ENCODE data around the gene KERA.
A peak's percentile ranks its signal among the peaks of the same experiment; 100 is the strongest.

The KERA gene

DNA sequence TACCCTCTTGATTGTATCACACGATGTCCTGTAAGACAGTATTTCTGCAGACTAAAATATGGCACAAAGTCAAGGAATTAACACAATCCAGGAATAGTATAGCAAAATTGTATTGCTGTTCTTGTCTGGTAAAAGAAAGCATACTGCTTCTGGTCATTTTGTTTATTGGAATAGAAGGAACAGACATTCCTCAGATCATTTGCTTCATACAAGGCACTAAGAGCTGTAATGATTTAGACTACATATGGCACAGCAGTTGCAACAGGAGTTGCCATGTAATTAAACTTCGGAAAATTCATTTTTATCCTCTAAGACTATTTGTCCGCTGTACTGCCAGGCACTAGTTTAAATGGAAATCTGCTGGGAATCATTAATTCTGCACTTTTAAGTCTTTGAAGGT lies 7.6 kb upstream of the KERA start:
- H3K4me1 ChIP-seq (ENCODE audit: control insufficient read depth, insufficient read depth, low read depth, low read length) = no peaks in the 10 kb centered on the region
- no peak overlapping the region for H3K9ac ChIP-seq (ENCODE audit: low read length)
- no peak overlapping the region for H3K18ac ChIP-seq (ENCODE audit: low read depth in 1 of 2, low read length in 2 of 2)
- no peak overlapping the region for H3K27ac ChIP-seq (ENCODE audit: low read length, poor library complexity, severe bottlenecking)
- DNase-seq = peak; percentile 33
- H3K27me3 ChIP-seq (ENCODE audit: control insufficient read depth in 1 of 2, insufficient read depth in 1 of 2, low read length in 2 of 2) = no peaks in the 10 kb centered on the region
- H2BK120ac ChIP-seq (ENCODE audit: low read depth, low read length) = no peak overlapping the region
- no peaks in the 10 kb centered on the region for H3K79me1 ChIP-seq (replicated peaks; ENCODE audit: low read length, poor library complexity, severe bottlenecking)
- no peak overlapping the region for H2AFZ ChIP-seq (ENCODE audit: low read depth, low read length)
- no peak overlapping the region for H2BK15ac ChIP-seq (ENCODE audit: low read depth, poor library complexity, severe bottlenecking)
- H2BK12ac ChIP-seq (ENCODE audit: low read length in 2 of 2) = no peak overlapping the region
- no peak overlapping the region for H4K91ac ChIP-seq (ENCODE audit: low read length)
- H3K36me3 ChIP-seq (ENCODE audit: control insufficient read depth in 1 of 2, insufficient read depth in 2 of 2, low read depth in 1 of 2, low read length in 2 of 2) = no peaks in the 10 kb centered on the region
- no peak overlapping the region for H2BK5ac ChIP-seq (ENCODE audit: low read depth, low read length, poor library complexity, severe bottlenecking)
- no peak overlapping the region for H3K4me3 ChIP-seq (ENCODE audit: insufficient read depth in 1 of 2, low read depth in 1 of 2, low read length in 2 of 2)
- H3K23ac ChIP-seq (ENCODE audit: low read length in 2 of 2) = no peak overlapping the region
- no peak overlapping the region for H3K4ac ChIP-seq (ENCODE audit: low read depth in 1 of 2, low read length in 2 of 2)
- no peak overlapping the region for H4K8ac ChIP-seq (ENCODE audit: low read length)
- H3K4me2 ChIP-seq (ENCODE audit: low read length, poor library complexity, severe bottlenecking) = no peak overlapping the region
- no peak overlapping the region for H2AK5ac ChIP-seq (ENCODE audit: low read length, severe bottlenecking)
- no peaks in the 10 kb centered on the region for H3K9me3 ChIP-seq (ENCODE audit: control insufficient read depth, low read length)
- H3K14ac ChIP-seq (ENCODE audit: low read length in 2 of 2) = no peak overlapping the region
- 80% methylated on average over 3 of the region's 3 CpGs for WGBS

DNA sequence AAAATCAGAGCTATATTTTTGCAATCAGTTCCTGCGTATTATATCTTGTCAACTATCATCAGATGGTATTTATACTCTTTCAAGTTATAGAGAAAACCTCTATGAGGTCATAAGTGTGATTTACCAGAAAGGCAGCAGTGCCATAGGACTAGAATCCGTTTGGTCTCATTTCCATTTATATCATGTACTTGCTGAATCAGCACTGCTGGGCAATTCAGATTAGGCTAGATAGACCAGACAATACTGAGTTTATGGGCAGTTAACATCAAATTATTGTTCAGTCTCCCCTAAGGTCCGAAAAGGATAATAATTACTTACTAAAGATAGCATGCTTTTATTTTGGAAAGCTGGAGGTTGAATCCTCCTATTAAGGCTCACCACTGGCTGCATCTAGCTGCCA lies 6.8 kb upstream of the KERA start:
- Histone ChIP-seq H2AFZ (ENCODE audit: low read depth, low read length) (no peak overlapping the region), H2BK12ac (ENCODE audit: low read length in 2 of 2) (no peak overlapping the region), H2BK15ac (ENCODE audit: low read depth, poor library complexity, severe bottlenecking) (no peak overlapping the region), H3K23ac (ENCODE audit: low read length in 2 of 2) (no peak overlapping the region), H4K91ac (ENCODE audit: low read length) (no peak overlapping the region), H4K8ac (ENCODE audit: low read length) (no peak overlapping the region), H2BK120ac (ENCODE audit: low read depth, low read length) (no peak overlapping the region), H3K9me3 (ENCODE audit: control insufficient read depth, low read length) (no peaks in the 10 kb centered on the region), H3K27ac (ENCODE audit: low read length, poor library complexity, severe bottlenecking) (no peak overlapping the region), H3K9ac (ENCODE audit: low read length) (no peak overlapping the region), H3K27me3 (ENCODE audit: control insufficient read depth in 1 of 2, insufficient read depth in 1 of 2, low read length in 2 of 2) (no peaks in the 10 kb centered on the region), H3K36me3 (ENCODE audit: control insufficient read depth in 1 of 2, insufficient read depth in 2 of 2, low read depth in 1 of 2, low read length in 2 of 2) (no peaks in the 10 kb centered on the region), H3K18ac (ENCODE audit: low read depth in 1 of 2, low read length in 2 of 2) (no peak overlapping the region), H3K79me1 (replicated peaks; ENCODE audit: low read length, poor library complexity, severe bottlenecking) (no peaks in the 10 kb centered on the region), H2AK5ac (ENCODE audit: low read length, severe bottlenecking) (no peak overlapping the region), H3K4me1 (ENCODE audit: control insufficient read depth, insufficient read depth, low read depth, low read length) (no peaks in the 10 kb centered on the region), H2BK5ac (ENCODE audit: low read depth, low read length, poor library complexity, severe bottlenecking) (no peak overlapping the region), H3K4ac (ENCODE audit: low read depth in 1 of 2, low read length in 2 of 2) (no peak overlapping the region), H3K14ac (ENCODE audit: low read length in 2 of 2) (no peak overlapping the region), H3K4me2 (ENCODE audit: low read length, poor library complexity, severe bottlenecking) (no peak overlapping the region), H3K4me3 (ENCODE audit: insufficient read depth in 1 of 2, low read depth in 1 of 2, low read length in 2 of 2) (no peak overlapping the region)
- DNase-seq = no peak
- WGBS = 100% methylated on average over 1 of the region's 3 CpGs

DNA sequence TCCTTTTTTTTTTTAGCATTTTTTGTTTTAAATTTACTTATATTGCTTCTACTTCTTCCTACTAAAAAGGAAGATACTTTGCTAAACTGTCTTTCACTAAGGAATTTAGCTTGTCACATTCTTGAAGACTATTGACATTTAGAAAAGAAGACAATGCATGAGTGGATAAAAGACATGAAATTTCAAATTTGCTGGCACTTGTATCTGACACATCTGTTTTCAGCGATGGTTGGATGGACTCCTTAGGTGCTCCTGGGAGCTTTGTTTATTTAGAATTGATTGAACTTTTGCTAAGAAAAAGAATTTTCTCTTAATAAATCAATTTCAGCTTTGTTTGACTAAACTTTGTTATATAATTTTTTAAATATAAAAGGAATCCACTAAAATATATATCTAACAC lies 3.3 kb upstream of the KERA start:
- Histone ChIP-seq H2AFZ (ENCODE audit: low read depth, low read length) (no peak overlapping the region), H3K9me3 (ENCODE audit: control insufficient read depth, low read length) (no peaks in the 10 kb centered on the region), H2BK120ac (ENCODE audit: low read depth, low read length) (no peak overlapping the region), H2BK5ac (ENCODE audit: low read depth, low read length, poor library complexity, severe bottlenecking) (no peak overlapping the region), H3K27ac (ENCODE audit: low read length, poor library complexity, severe bottlenecking) (no peak overlapping the region), H2AK5ac (ENCODE audit: low read length, severe bottlenecking) (no peak overlapping the region), H3K18ac (ENCODE audit: low read depth in 1 of 2, low read length in 2 of 2) (no peak overlapping the region), H3K9ac (ENCODE audit: low read length) (no peak overlapping the region), H3K4me1 (ENCODE audit: control insufficient read depth, insufficient read depth, low read depth, low read length) (no peaks in the 10 kb centered on the region), H3K27me3 (ENCODE audit: control insufficient read depth in 1 of 2, insufficient read depth in 1 of 2, low read length in 2 of 2) (no peaks in the 10 kb centered on the region), H3K4ac (ENCODE audit: low read depth in 1 of 2, low read length in 2 of 2) (no peak overlapping the region), H3K79me1 (replicated peaks; ENCODE audit: low read length, poor library complexity, severe bottlenecking) (no peaks in the 10 kb centered on the region), H2BK15ac (ENCODE audit: low read depth, poor library complexity, severe bottlenecking) (no peak overlapping the region), H3K4me3 (ENCODE audit: insufficient read depth in 1 of 2, low read depth in 1 of 2, low read length in 2 of 2) (no peak overlapping the region), H3K4me2 (ENCODE audit: low read length, poor library complexity, severe bottlenecking) (no peak overlapping the region), H4K91ac (ENCODE audit: low read length) (no peak overlapping the region), H3K23ac (ENCODE audit: low read length in 2 of 2) (no peak overlapping the region), H3K36me3 (ENCODE audit: control insufficient read depth in 1 of 2, insufficient read depth in 2 of 2, low read depth in 1 of 2, low read length in 2 of 2) (no peaks in the 10 kb centered on the region), H2BK12ac (ENCODE audit: low read length in 2 of 2) (no peak overlapping the region), H3K14ac (ENCODE audit: low read length in 2 of 2) (no peak overlapping the region), H4K8ac (ENCODE audit: low read length) (no peak overlapping the region)
- WGBS = 100% methylated on average over 1 of the region's 1 CpG
- no peak for DNase-seq

DNA sequence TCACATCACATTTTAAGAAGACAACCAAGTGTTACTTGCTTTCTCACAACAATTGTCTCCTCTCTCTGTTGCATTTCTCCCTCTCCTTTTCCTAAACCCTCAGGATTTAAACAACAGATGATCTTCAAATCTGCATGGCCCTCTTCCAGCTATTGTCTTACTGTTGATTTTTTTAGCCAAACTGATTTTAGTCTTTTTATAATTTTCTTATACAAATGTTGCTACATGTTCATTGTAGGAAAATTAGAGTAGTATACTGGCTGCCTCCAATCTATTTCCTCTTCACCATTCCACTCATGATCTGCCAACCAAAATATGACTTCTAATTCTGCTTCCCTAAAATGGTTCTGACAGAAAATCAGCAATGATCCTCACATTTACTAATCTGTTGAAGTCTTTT lies 1.4 kb upstream of the KERA start:
- H2BK15ac ChIP-seq (ENCODE audit: low read depth, poor library complexity, severe bottlenecking) = no peak overlapping the region
- no peak overlapping the region for H2BK120ac ChIP-seq (ENCODE audit: low read depth, low read length)
- no peaks in the 10 kb centered on the region for H3K36me3 ChIP-seq (ENCODE audit: control insufficient read depth in 1 of 2, insufficient read depth in 2 of 2, low read depth in 1 of 2, low read length in 2 of 2)
- H4K91ac ChIP-seq (ENCODE audit: low read length) = no peak overlapping the region
- H4K8ac ChIP-seq (ENCODE audit: low read length) = no peak overlapping the region
- no peaks in the 10 kb centered on the region for H3K9me3 ChIP-seq (ENCODE audit: control insufficient read depth, low read length)
- no peak overlapping the region for H2AFZ ChIP-seq (ENCODE audit: low read depth, low read length)
- no peak for DNase-seq
- no peak overlapping the region for H3K23ac ChIP-seq (ENCODE audit: low read length in 2 of 2)
- H3K79me1 ChIP-seq (replicated peaks; ENCODE audit: low read length, poor library complexity, severe bottlenecking) = no peaks in the 10 kb centered on the region
- no peak overlapping the region for H3K4me3 ChIP-seq (ENCODE audit: insufficient read depth in 1 of 2, low read depth in 1 of 2, low read length in 2 of 2)
- H3K4ac ChIP-seq (ENCODE audit: low read depth in 1 of 2, low read length in 2 of 2) = no peak overlapping the region
- no peak overlapping the region for H3K18ac ChIP-seq (ENCODE audit: low read depth in 1 of 2, low read length in 2 of 2)
- H2AK5ac ChIP-seq (ENCODE audit: low read length, severe bottlenecking) = no peak overlapping the region
- H3K27me3 ChIP-seq (ENCODE audit: control insufficient read depth in 1 of 2, insufficient read depth in 1 of 2, low read length in 2 of 2) = no peaks in the 10 kb centered on the region
- no peak overlapping the region for H3K27ac ChIP-seq (ENCODE audit: low read length, poor library complexity, severe bottlenecking)
- no peaks in the 10 kb centered on the region for H3K4me1 ChIP-seq (ENCODE audit: control insufficient read depth, insufficient read depth, low read depth, low read length)
- no peak overlapping the region for H3K4me2 ChIP-seq (ENCODE audit: low read length, poor library complexity, severe bottlenecking)
- no peak overlapping the region for H2BK5ac ChIP-seq (ENCODE audit: low read depth, low read length, poor library complexity, severe bottlenecking)
- no peak overlapping the region for H3K9ac ChIP-seq (ENCODE audit: low read length)
- no peak overlapping the region for H2BK12ac ChIP-seq (ENCODE audit: low read length in 2 of 2)
- H3K14ac ChIP-seq (ENCODE audit: low read length in 2 of 2) = no peak overlapping the region

Measured in mesenchymal stem cell (in vitro differentiated cells and primary cell).